Panc1 (cell line): Measurements from ENCODE around the gene OSBPL8. TPM values are rescaled to one million over a fixed set of nuclear protein-coding genes. Genes with fewer than 3 reads are reported as not detected.

Experiments used
- ATAC-seq: fragments of 200-7000 bp; cut with Tn5 transposase; 2 replicates; pipeline ENCODE4 v1.9.1; 2020; ENCODE audit warnings: mild to moderate bottlenecking, moderate library complexity
- BruUV-seq: library from RNA; stranded (reverse); fragments of 400-500 nt; replicated peaks from 2 replicates; lab custom pipeline; 2021; lab: Mats Ljungman, UMichigan
- CTCF ChIA-PET: fragments of 300-600 bp; sonication (Branson Sonifier 250); formaldehyde crosslinking; loops from one replicate; lab custom pipeline; 2022; ENCODE audit warnings: antibody characterized with exemption; lab: Charles Lee
- POLR2A ChIA-PET: fragments of 300-600 bp; sonication (Branson Sonifier 250); formaldehyde crosslinking; loops from one replicate; lab custom pipeline; 2022; ENCODE audit warnings: antibody characterized with exemption; lab: Charles Lee
- DNase-seq: peaks from one replicate; pipeline ENCODE4 v3.0.0-alpha.2; 2010; ENCODE audit warnings: low read depth, low spot score
- H3K27ac ChIP-seq: 2 replicates; pipeline ENCODE4 v1.5.1; 2011; ENCODE audit warnings: mild to moderate bottlenecking, low read length, inconsistent platforms
- H3K27me3 ChIP-seq: fragments of 200-500 bp; sonication (Bioruptor generic); 2 replicates; pipeline ENCODE4 v1.6.0; 2014; ENCODE audit warnings: low read length, inconsistent platforms; ENCODE audit not compliant: control insufficient read depth, insufficient read depth
- H3K36me3 ChIP-seq: fragments of 200-500 bp; sonication (Bioruptor generic); 2 replicates; pipeline ENCODE4 v1.5.1; 2014; ENCODE audit warnings: inconsistent platforms, mild to moderate bottlenecking, low read length, moderate library complexity; ENCODE audit not compliant: control insufficient read depth, insufficient read depth
- H3K4me1 ChIP-seq: 2 replicates; pipeline ENCODE4 v1.5.1; 2011; ENCODE audit warnings: inconsistent platforms, mild to moderate bottlenecking, low read length, moderate library complexity; ENCODE audit not compliant: control insufficient read depth, insufficient read depth
- H3K4me3 ChIP-seq, 2 experiments: 2 replicates each; pipeline ENCODE4 v1.5.1; 2011 to 2012; ENCODE audit warnings: low read depth in 2 of 2, low read length in 2 of 2, mild to moderate bottlenecking in 2 of 2, inconsistent platforms in 1 of 2, moderate library complexity in 1 of 2
- H3K9me3 ChIP-seq: fragments of 200-500 bp; sonication (Bioruptor generic); 2 replicates; pipeline ENCODE4 v1.5.1; 2014; ENCODE audit warnings: low read depth, mild to moderate bottlenecking, inconsistent platforms, low read length, moderate library complexity; ENCODE audit not compliant: control insufficient read depth, insufficient read depth
- POLR2AphosphoS5 ChIP-seq: IDR thresholded peaks from 2 replicates; pipeline ENCODE4 v1.6.1; 2012; ENCODE audit warnings: mild to moderate bottlenecking, low read depth, low read length, moderate library complexity
- SIN3A ChIP-seq: IDR thresholded peaks from 2 replicates; pipeline ENCODE4 v1.6.1; 2012; ENCODE audit warnings: low read depth, mild to moderate bottlenecking, low read length, moderate library complexity, borderline replicate concordance; ENCODE audit not compliant: insufficient read depth
- TCF7L2 ChIP-seq: IDR thresholded peaks from 2 replicates; pipeline ENCODE4 v1.6.1; 2011; ENCODE audit warnings: mild to moderate bottlenecking, low read depth, low read length, inconsistent platforms
- in situ Hi-C: cut with HindIII; loops from 2 replicates; pipeline ENCODE4 v1.10.0; 2016; ENCODE audit warnings: low sequenced_read_pairs, low pct_unique_long_range_greater_than_20kb
- intact Hi-C: fragments of 100-400 bp; cut with micrococcal nuclease; formaldehyde crosslinking; loops from one replicate; pipeline ENCODE4 v1.10.0; 2022; ENCODE audit not compliant: unreplicated experiment
- total RNA-seq: library from RNA; stranded (reverse); gene quantifications from one replicate; pipeline ENCODE4 v1.2.1, GENCODE V29; 2021; ENCODE audit not compliant: unreplicated experiment
- TF ChIP-seq, protein P1 (sequence below): fragments of 450-650 bp; IDR thresholded peaks from 2 replicates; pipeline ENCODE4 v1.5.1; 2017; ENCODE audit warnings: mild to moderate bottlenecking
- TF ChIP-seq, protein P2 (sequence below), 2 experiments: IDR thresholded peaks; 2 replicates each; pipeline ENCODE4 v1.6.1; 2011 to 2012; ENCODE audit warnings: low read depth in 2 of 2, control low read depth in 1 of 2, low read length in 1 of 2, mild to moderate bottlenecking in 1 of 2, moderate library complexity in 1 of 2; ENCODE audit not compliant: insufficient read depth in 1 of 2

Gene OSBPL8
- total RNA-seq, 1 experiment from 2014 or later: 76.9 TPM

DNA sequence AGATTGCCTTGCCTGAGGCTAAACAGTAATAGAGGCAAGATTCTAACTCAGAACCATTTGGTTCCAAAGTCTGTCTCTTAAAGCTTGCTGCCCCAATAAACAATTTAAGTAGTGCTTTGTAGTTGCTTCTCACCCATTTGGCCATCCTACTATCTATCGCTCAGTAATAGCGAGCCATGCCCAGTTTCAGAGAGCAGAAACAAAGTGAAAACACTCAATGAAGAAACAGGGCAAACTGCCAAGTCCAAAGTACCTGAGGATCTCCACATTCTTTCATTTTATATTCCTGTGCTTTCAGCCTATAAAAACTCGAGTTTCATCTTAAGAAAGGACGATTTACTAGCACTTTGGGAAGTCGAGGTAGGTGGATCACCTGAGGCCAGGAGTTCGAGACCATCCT, 108.0 kb downstream of the OSBPL8 start:
- ChIA-PET CTCF (no interaction called here), POLR2A (no interaction called here)
- ATAC-seq: no peak
- H3K4me3 ChIP-seq: no peak overlapping the region
- in situ Hi-C loops: no loop called here
- H3K4me1 ChIP-seq: peaks cover 8% of the 10 kb centered on the region
- TF ChIP-seq, protein P1, sequence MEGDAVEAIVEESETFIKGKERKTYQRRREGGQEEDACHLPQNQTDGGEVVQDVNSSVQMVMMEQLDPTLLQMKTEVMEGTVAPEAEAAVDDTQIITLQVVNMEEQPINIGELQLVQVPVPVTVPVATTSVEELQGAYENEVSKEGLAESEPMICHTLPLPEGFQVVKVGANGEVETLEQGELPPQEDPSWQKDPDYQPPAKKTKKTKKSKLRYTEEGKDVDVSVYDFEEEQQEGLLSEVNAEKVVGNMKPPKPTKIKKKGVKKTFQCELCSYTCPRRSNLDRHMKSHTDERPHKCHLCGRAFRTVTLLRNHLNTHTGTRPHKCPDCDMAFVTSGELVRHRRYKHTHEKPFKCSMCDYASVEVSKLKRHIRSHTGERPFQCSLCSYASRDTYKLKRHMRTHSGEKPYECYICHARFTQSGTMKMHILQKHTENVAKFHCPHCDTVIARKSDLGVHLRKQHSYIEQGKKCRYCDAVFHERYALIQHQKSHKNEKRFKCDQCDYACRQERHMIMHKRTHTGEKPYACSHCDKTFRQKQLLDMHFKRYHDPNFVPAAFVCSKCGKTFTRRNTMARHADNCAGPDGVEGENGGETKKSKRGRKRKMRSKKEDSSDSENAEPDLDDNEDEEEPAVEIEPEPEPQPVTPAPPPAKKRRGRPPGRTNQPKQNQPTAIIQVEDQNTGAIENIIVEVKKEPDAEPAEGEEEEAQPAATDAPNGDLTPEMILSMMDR: no peak
- TF ChIP-seq TCF7L2 (no peak), SIN3A (no peak), POLR2AphosphoS5 (no peak)
- TF ChIP-seq, protein P2, sequence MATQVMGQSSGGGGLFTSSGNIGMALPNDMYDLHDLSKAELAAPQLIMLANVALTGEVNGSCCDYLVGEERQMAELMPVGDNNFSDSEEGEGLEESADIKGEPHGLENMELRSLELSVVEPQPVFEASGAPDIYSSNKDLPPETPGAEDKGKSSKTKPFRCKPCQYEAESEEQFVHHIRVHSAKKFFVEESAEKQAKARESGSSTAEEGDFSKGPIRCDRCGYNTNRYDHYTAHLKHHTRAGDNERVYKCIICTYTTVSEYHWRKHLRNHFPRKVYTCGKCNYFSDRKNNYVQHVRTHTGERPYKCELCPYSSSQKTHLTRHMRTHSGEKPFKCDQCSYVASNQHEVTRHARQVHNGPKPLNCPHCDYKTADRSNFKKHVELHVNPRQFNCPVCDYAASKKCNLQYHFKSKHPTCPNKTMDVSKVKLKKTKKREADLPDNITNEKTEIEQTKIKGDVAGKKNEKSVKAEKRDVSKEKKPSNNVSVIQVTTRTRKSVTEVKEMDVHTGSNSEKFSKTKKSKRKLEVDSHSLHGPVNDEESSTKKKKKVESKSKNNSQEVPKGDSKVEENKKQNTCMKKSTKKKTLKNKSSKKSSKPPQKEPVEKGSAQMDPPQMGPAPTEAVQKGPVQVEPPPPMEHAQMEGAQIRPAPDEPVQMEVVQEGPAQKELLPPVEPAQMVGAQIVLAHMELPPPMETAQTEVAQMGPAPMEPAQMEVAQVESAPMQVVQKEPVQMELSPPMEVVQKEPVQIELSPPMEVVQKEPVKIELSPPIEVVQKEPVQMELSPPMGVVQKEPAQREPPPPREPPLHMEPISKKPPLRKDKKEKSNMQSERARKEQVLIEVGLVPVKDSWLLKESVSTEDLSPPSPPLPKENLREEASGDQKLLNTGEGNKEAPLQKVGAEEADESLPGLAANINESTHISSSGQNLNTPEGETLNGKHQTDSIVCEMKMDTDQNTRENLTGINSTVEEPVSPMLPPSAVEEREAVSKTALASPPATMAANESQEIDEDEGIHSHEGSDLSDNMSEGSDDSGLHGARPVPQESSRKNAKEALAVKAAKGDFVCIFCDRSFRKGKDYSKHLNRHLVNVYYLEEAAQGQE (IDR thresholded peaks at IDR 0.05; ENCODE audit: insufficient read depth in 1 of 2, low read depth in 2 of 2, low read length in 1 of 2): no peak
- H3K9me3 ChIP-seq: no peaks in the 10 kb centered on the region
- H3K27ac ChIP-seq: no peak overlapping the region
- no peaks in the 10 kb centered on the region for H3K27me3 ChIP-seq
- intact Hi-C loops: loop anchor here (10.0 kb wide), 1 partner anchor 367 kb away; the partner anchor contains the start of gene NAP1L1
- H3K36me3 ChIP-seq: no peaks in the 10 kb centered on the region
- no peak for DNase-seq
- no TSS peak for BruUV-seq

DNA sequence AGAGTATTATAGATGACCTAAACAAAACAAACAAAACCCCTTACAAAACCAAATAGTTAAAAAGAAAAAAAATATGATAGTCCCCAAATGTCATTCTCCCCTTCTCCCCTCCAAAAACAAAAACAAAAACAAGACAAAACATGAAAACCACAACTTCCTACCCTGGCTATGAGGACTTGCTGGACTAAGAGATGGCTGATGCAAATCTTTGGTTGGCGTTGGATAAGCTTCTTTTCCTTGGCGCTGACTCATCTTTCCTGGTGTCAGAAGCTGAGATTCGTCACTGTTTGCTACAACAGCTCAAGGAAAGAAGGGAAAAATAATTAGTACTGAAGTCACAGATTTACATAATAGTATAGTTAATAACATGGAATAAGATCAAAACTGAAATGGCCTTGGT, 108.9 kb downstream of the OSBPL8 start:
- Histone ChIP-seq H3K4me1 (peaks cover 6% of the 10 kb centered on the region), H3K9me3 (no peaks in the 10 kb centered on the region), H3K27ac (no peak overlapping the region), H3K27me3 (no peaks in the 10 kb centered on the region), H3K4me3 (no peak overlapping the region), H3K36me3 (no peaks in the 10 kb centered on the region)
- in situ Hi-C loops: no loop called here
- no peak for DNase-seq
- TF ChIP-seq, protein P2 (IDR thresholded peaks at IDR 0.05; ENCODE audit: insufficient read depth in 1 of 2, low read depth in 2 of 2, low read length in 1 of 2): no peak
- TF ChIP-seq TCF7L2: no peak
- no peak for TF ChIP-seq SIN3A
- TF ChIP-seq POLR2AphosphoS5: no peak
- TF ChIP-seq, protein P1: no peak
- POLR2A ChIA-PET: no interaction called here
- intact Hi-C loops: loop anchor here (10.0 kb wide), 1 partner anchor 366 kb away; the partner anchor contains the start of gene NAP1L1
- no peak for ATAC-seq
- CTCF ChIA-PET: no interaction called here
- BruUV-seq: no TSS peak
